ENCODE results near the gene RAI1. TPM values are rescaled to one million over a fixed set of nuclear protein-coding genes. Genes with fewer than 3 reads are reported as not detected.
A peak's percentile ranks its signal among the peaks of the same experiment; 100 is the strongest.

RAI1 gene
- total and polyA plus RNA-seq, 12 donors, result 4.2 to 37.3 (median 26.9) TPM

GRCh38 chr17:17710355-17710727, 29.1 kb downstream of the RAI1 start:
- Histone ChIP-seq H3K36me3 (replicated peaks in 1 of 2) (no peaks in the 10 kb centered on the region), H3K4me3 (no peak overlapping the region), H3K4me1 (replicated peaks in 1 of 2) (peaks cover 18 to 42% of the 10 kb centered on the region in 2 donors), H3K27me3 (no peaks in the 10 kb centered on the region), H3K9me3 (replicated peaks in 1 of 3) (no peaks in the 10 kb centered on the region), H3K27ac (peak overlapping the region; percentile 6 to 89 (median 49))
- 50 to 89% (median 77%) methylated on average over 1 to 4 of the region's 4 CpGs; no CpG with 5 or more reads in 1 of the 4 donors for WGBS, 4 donors
- TF ChIP-seq CTCF (IDR thresholded peaks at IDR 0.05), result no peak
- no peak for TF ChIP-seq POLR2A (IDR thresholded peaks at IDR 0.05)
- DNase-seq, result no peak
- intact Hi-C loops (cut with DNase I), result no loop called here

GRCh38 chr17:17710728-17711541, 29.7 kb downstream of the RAI1 start:
- no peaks in the 10 kb centered on the region for H3K36me3 ChIP-seq (replicated peaks in 1 of 2)
- no peaks in the 10 kb centered on the region for H3K9me3 ChIP-seq (replicated peaks in 1 of 3)
- TF ChIP-seq POLR2A (IDR thresholded peaks at IDR 0.05) (peak in 1 of 2 donors; percentile 35), CTCF (IDR thresholded peaks at IDR 0.05) (no peak)
- intact Hi-C loops (cut with DNase I), result no loop called here
- peak; percentile 76 to 91 (median 90) for DNase-seq
- H3K27me3 ChIP-seq, result no peaks in the 10 kb centered on the region
- H3K4me1 ChIP-seq (replicated peaks in 1 of 2), result peaks cover 18 to 42% of the 10 kb centered on the region in 2 donors
- peak overlapping the region; percentile 6 to 89 (median 55) for H3K27ac ChIP-seq
- no peak overlapping the region for H3K4me3 ChIP-seq
- 0 to 43% (median 39%) methylated on average over 1 to 16 of the region's 16 CpGs for WGBS, 4 donors

DNA sequence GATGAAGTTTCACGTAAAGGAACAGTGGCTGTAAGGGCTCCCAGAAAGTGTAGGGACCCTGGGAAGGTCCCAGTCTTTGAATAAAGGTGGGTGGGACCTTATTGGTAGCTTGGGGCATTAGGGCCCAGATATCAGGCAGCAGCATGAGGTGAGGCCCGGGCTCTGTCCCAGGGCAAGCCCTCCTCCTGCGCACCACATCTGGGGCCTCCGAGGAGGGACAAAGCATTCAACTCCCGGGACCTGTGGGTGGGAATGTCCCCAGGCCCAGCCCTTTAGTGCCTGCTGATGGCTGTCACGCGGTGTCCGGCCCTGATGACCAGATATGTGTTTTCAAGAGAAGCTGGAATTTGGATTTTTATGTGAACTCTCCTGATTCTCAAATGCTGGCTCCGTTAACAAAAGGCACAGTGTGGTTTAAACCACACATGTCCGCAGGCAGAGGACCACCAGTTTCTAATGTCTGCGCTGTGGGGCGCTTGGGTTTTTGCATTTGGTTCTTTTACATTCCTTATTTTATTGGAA, 30.4 kb downstream of the RAI1 start:
- Histone ChIP-seq H3K27me3 (no peaks in the 10 kb centered on the region), H3K4me3 (no peak overlapping the region), H3K9me3 (replicated peaks in 1 of 3) (no peaks in the 10 kb centered on the region), H3K27ac (peak overlapping the region in 4 of 5 donors; percentile 6 to 89 (median 54)), H3K4me1 (replicated peaks in 1 of 2) (peaks cover 18 to 42% of the 10 kb centered on the region in 2 donors), H3K36me3 (replicated peaks in 1 of 2) (no peaks in the 10 kb centered on the region)
- TF ChIP-seq CTCF (IDR thresholded peaks at IDR 0.05) (no peak), POLR2A (IDR thresholded peaks at IDR 0.05) (no peak)
- intact Hi-C loops (cut with DNase I), result no loop called here
- DNase-seq, result no peak
- WGBS, 4 donors, result 72 to 82% (median 77%) methylated on average over 10 to 12 of the region's 12 CpGs

DNA sequence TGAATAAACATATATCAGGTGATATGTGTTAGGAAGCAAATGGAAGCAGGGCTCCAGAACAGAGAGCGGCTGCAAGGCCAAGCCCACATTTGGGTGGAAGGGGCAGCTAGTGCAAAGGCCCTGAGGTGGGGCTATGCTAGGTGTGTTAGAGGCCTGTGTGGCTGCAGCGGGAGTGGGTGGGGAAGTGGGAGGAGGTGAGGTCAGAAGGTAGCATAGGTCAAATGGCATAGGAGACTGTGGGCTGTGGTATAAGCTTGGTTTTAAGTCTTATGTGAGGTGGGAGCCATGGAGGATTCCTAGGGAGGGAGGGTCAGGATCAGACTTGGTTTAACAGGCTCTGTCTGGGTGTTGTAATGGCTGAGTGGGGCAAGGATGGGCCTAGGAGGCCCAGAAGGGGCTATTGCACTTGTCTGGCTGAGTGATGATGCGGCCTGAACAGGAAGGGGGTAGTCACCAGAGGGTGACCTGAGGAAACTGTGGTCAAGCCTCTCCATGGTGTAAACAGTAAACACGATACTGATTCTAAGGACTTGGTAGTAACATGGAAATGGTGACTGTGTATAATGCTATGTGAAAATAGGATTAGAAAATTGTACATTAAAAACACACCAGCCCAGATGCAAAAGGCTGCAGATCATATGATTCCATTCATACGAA, 31.1 kb downstream of the RAI1 start:
- intact Hi-C loops (cut with DNase I), result no loop called here
- no peaks in the 10 kb centered on the region for H3K27me3 ChIP-seq
- DNase-seq, result no peak
- H3K4me3 ChIP-seq, result no peak overlapping the region
- 77 to 86% (median 80%) methylated on average over 5 of the region's 5 CpGs for WGBS, 4 donors
- H3K9me3 ChIP-seq (replicated peaks in 1 of 3), result no peaks in the 10 kb centered on the region
- peak overlapping the region in 2 of 5 donors; percentile 52 to 89 for H3K27ac ChIP-seq
- TF ChIP-seq CTCF (IDR thresholded peaks at IDR 0.05) (no peak), POLR2A (IDR thresholded peaks at IDR 0.05) (no peak)
- peaks cover 18 to 42% of the 10 kb centered on the region in 2 donors for H3K4me1 ChIP-seq (replicated peaks in 1 of 2)
- no peaks in the 10 kb centered on the region for H3K36me3 ChIP-seq (replicated peaks in 1 of 2)

Measured in adrenal gland (tissue), 12 donors.